ENCODE data around the gene SLC37A2. TPM values are rescaled to one million over a fixed set of nuclear protein-coding genes. Genes with fewer than 3 reads are reported as not detected.

SLC37A2 gene
- total RNA-seq, 1 experiment from 2014 or later = 2.2 TPM

GRCh38 chr11:125073616-125074483, 10.7 kb downstream of the SLC37A2 start:
- POLR2A ChIA-PET = no interaction called here
- TF ChIP-seq GABPB1 (CRISPR knock-in tag; IDR thresholded peaks at IDR 0.05) (no peak), ZNF425 (CRISPR knock-in tag; conservative IDR thresholded peaks at IDR 0.05) (no peak), TCF7 (CRISPR knock-in tag; IDR thresholded peaks at IDR 0.05; ENCODE audit: low read depth) (no peak), ZNF423 (CRISPR knock-in tag; IDR thresholded peaks at IDR 0.05) (no peak), TEAD1 (CRISPR knock-in tag; IDR thresholded peaks at IDR 0.05) (no peak), ZNF317 (CRISPR knock-in tag; IDR thresholded peaks at IDR 0.05; ENCODE audit: borderline replicate concordance, low read depth) (no peak), ATF3 (CRISPR knock-in tag; conservative IDR thresholded peaks at IDR 0.05) (no peak), CREB1 (CRISPR knock-in tag; IDR thresholded peaks at IDR 0.05) (no peak), NR1H2 (CRISPR knock-in tag; IDR thresholded peaks at IDR 0.05) (no peak), RELA (CRISPR knock-in tag; IDR thresholded peaks at IDR 0.05; ENCODE audit: borderline replicate concordance) (no peak), HMGXB4 (CRISPR knock-in tag; IDR thresholded peaks at IDR 0.05) (no peak), NFATC4 (CRISPR knock-in tag; IDR thresholded peaks at IDR 0.05) (no peak), ETV6 (CRISPR knock-in tag; IDR thresholded peaks at IDR 0.05) (no peak), ARID4B (CRISPR knock-in tag; IDR thresholded peaks at IDR 0.05; ENCODE audit: borderline replicate concordance) (no peak), CTCF (IDR thresholded peaks at IDR 0.05) (no peak)
- no peak for DNase-seq (ENCODE audit: low spot score)
- Mint-ChIP-seq H3K4me3 (no peak overlapping the region), H3K4me1 (peaks cover 16% of the 10 kb centered on the region), H3K27ac (no peak overlapping the region), H3K36me3 (no peaks in the 10 kb centered on the region), H3K27me3 (ENCODE audit: low read depth) (no peaks in the 10 kb centered on the region; the same call in 1 of the 2 replicates), H3K9me3 (no peaks in the 10 kb centered on the region)
- no peak; the same call in 1 of the 2 replicates for ATAC-seq
- CTCF ChIA-PET = interaction anchor here (0.6 to 3.5 kb wide), 6 partner anchors 9 to 1515 kb away, joined by 3 to 21 read pairs (median 4); partner anchors contain the start of gene HEPN1

Measured in WTC11 (cell line).